ENCODE data around the gene ARHGEF4. TPM values are rescaled to one million over a fixed set of nuclear protein-coding genes. Genes with fewer than 3 reads are reported as not detected.

The ARHGEF4 gene
- total and polyA plus RNA-seq, 2 experiments from 2014 or later = 4.6 to 16.6 TPM

DNA sequence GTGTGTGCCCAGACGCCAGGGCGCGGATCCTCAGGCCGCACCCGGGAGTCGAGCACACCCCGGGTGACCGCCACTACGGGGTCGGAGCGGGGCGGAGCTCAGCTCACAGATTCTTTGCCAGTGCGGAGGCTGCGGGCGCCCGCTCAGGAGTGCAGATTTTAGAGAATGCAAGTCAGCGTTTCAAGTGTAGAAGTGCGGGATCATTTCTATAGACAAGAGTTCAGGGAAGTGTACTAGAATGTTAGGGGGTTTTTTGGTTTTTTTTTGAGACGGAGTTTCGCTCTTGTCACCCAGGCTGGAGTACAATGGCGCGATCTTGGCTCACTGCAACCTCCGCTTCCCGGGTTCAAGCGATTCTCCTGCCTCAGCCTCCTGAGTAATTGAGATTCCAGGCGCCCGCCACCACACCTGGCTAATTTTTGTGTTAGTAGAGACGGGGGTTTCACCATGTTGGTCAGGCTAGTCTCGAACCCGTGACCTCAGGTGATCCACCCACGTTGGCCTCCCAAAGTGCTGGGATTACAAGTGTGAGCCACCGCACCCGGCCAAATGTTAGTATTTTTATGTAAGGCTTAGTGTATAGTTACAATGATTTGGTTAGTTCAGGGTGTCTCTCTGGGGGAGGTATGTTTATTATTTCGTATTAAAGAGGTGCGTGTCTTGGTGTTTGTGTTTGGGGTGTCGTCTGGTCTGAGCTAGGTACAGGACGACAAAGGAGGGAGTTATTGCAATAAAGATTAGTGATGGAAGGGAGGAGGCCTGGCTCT, 257.2 kb downstream of the ARHGEF4 start:
- peaks cover 39% of the 10 kb centered on the region for H3K79me2 ChIP-seq (replicated peaks; ENCODE audit: insufficient read depth)
- peaks cover 16% of the 10 kb centered on the region for H3K36me3 ChIP-seq (ENCODE audit: insufficient read depth)
- Mint-ChIP-seq H3K27me3 (ENCODE audit: insufficient read depth, low read depth, poor library complexity) (peaks cover 3% of the 10 kb centered on the region), H3K9me3 (no peaks in the 10 kb centered on the region), H3K4me1 (no peaks in the 10 kb centered on the region; the same call in 2 of the 3 replicates), H3K27ac (peak overlapping the region; percentile 97), H3K4me3 (peak overlapping the region; percentile 95), H3K36me3 (ENCODE audit: low read depth) (peaks cover 26% of the 10 kb centered on the region)
- H3K4me3 ChIP-seq = peak overlapping the region; percentile 84
- peak overlapping the region; percentile 78 for H3K27ac ChIP-seq (ENCODE audit: low read depth)
- H3K27me3 ChIP-seq (ENCODE audit: insufficient read depth) = no peaks in the 10 kb centered on the region
- H3K4me2 ChIP-seq = peak overlapping the region; percentile 84
- no peaks in the 10 kb centered on the region for H3K9me2 ChIP-seq (ENCODE audit: insufficient read depth)
- TF ChIP-seq POLR2AphosphoS5 (IDR thresholded peaks at IDR 0.05; ENCODE audit: low read depth) (no peak), EZH2phosphoT487 (IDR thresholded peaks at IDR 0.05; ENCODE audit: unreplicated experiment) (no peak), NANOG (IDR thresholded peaks at IDR 0.05; ENCODE audit: borderline replicate concordance) (no peak), ZNF331 (CRISPR knock-in tag; IDR thresholded peaks at IDR 0.05; ENCODE audit: low read depth) (no peak), JUNB (IDR thresholded peaks at IDR 0.05; ENCODE audit: unreplicated experiment) (no peak)
- TF ChIP-seq, protein P1, sequence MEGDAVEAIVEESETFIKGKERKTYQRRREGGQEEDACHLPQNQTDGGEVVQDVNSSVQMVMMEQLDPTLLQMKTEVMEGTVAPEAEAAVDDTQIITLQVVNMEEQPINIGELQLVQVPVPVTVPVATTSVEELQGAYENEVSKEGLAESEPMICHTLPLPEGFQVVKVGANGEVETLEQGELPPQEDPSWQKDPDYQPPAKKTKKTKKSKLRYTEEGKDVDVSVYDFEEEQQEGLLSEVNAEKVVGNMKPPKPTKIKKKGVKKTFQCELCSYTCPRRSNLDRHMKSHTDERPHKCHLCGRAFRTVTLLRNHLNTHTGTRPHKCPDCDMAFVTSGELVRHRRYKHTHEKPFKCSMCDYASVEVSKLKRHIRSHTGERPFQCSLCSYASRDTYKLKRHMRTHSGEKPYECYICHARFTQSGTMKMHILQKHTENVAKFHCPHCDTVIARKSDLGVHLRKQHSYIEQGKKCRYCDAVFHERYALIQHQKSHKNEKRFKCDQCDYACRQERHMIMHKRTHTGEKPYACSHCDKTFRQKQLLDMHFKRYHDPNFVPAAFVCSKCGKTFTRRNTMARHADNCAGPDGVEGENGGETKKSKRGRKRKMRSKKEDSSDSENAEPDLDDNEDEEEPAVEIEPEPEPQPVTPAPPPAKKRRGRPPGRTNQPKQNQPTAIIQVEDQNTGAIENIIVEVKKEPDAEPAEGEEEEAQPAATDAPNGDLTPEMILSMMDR (conservative IDR thresholded peaks at IDR 0.05; ENCODE audit: low read depth in 2 of 2) = no peak
- TF ChIP-seq, protein P2, sequence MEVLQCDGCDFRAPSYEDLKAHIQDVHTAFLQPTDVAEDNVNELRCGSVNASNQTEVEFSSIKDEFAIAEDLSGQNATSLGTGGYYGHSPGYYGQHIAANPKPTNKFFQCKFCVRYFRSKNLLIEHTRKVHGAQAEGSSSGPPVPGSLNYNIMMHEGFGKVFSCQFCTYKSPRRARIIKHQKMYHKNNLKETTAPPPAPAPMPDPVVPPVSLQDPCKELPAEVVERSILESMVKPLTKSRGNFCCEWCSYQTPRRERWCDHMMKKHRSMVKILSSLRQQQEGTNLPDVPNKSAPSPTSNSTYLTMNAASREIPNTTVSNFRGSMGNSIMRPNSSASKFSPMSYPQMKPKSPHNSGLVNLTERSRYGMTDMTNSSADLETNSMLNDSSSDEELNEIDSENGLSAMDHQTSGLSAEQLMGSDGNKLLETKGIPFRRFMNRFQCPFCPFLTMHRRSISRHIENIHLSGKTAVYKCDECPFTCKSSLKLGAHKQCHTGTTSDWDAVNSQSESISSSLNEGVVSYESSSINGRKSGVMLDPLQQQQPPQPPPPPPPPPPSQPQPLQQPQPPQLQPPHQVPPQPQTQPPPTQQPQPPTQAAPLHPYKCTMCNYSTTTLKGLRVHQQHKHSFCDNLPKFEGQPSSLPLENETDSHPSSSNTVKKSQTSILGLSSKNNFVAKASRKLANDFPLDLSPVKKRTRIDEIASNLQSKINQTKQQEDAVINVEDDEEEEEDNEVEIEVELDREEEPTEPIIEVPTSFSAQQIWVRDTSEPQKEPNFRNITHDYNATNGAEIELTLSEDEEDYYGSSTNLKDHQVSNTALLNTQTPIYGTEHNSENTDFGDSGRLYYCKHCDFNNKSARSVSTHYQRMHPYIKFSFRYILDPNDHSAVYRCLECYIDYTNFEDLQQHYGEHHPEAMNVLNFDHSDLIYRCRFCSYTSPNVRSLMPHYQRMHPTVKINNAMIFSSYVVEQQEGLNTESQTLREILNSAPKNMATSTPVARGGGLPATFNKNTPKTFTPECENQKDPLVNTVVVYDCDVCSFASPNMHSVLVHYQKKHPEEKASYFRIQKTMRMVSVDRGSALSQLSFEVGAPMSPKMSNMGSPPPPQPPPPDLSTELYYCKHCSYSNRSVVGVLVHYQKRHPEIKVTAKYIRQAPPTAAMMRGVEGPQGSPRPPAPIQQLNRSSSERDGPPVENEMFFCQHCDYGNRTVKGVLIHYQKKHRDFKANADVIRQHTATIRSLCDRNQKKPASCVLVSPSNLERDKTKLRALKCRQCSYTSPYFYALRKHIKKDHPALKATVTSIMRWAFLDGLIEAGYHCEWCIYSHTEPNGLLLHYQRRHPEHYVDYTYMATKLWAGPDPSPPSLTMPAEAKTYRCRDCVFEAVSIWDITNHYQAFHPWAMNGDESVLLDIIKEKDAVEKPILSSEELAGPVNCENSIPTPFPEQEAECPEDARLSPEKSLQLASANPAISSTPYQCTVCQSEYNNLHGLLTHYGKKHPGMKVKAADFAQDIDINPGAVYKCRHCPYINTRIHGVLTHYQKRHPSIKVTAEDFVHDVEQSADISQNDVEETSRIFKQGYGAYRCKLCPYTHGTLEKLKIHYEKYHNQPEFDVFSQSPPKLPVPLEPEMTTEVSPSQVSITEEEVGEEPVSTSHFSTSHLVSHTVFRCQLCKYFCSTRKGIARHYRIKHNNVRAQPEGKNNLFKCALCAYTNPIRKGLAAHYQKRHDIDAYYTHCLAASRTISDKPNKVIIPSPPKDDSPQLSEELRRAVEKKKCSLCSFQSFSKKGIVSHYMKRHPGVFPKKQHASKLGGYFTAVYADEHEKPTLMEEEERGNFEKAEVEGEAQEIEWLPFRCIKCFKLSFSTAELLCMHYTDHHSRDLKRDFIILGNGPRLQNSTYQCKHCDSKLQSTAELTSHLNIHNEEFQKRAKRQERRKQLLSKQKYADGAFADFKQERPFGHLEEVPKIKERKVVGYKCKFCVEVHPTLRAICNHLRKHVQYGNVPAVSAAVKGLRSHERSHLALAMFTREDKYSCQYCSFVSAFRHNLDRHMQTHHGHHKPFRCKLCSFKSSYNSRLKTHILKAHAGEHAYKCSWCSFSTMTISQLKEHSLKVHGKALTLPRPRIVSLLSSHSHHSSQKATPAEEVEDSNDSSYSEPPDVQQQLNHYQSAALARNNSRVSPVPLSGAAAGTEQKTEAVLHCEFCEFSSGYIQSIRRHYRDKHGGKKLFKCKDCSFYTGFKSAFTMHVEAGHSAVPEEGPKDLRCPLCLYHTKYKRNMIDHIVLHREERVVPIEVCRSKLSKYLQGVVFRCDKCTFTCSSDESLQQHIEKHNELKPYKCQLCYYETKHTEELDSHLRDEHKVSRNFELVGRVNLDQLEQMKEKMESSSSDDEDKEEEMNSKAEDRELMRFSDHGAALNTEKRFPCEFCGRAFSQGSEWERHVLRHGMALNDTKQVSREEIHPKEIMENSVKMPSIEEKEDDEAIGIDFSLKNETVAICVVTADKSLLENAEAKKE (CRISPR knock-in tag; IDR thresholded peaks at IDR 0.05) = no peak
- TF ChIP-seq, protein P3, sequence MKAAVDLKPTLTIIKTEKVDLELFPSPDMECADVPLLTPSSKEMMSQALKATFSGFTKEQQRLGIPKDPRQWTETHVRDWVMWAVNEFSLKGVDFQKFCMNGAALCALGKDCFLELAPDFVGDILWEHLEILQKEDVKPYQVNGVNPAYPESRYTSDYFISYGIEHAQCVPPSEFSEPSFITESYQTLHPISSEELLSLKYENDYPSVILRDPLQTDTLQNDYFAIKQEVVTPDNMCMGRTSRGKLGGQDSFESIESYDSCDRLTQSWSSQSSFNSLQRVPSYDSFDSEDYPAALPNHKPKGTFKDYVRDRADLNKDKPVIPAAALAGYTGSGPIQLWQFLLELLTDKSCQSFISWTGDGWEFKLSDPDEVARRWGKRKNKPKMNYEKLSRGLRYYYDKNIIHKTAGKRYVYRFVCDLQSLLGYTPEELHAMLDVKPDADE (IDR thresholded peaks at IDR 0.05) = no peak
- ATAC-seq = peak; percentile 76
- peaks cover 23% of the 10 kb centered on the region for H4K20me1 ChIP-seq (replicated peaks; ENCODE audit: insufficient read depth)
- H3K4me1 ChIP-seq (ENCODE audit: insufficient read depth) = no peaks in the 10 kb centered on the region
- DNase-seq (ENCODE audit: low spot score) = peak; percentile 72
- peak overlapping the region; percentile 98 for H2AFZ ChIP-seq
- H3F3A ChIP-seq (replicated peaks; ENCODE audit: low read depth) = no peaks in the 10 kb centered on the region; the same call in 1 of the 2 replicates

All from GM23338 (cell line).